ENCODE results near the gene UPF2. TPM values are rescaled to one million over a fixed set of nuclear protein-coding genes. Genes with fewer than 3 reads are reported as not detected.

Gene UPF2
- total and polyA plus RNA-seq, 2 donors (not counting 1 experiment from before 2014, with no cell fraction given) = 8.9 to 60.0 TPM

DNA sequence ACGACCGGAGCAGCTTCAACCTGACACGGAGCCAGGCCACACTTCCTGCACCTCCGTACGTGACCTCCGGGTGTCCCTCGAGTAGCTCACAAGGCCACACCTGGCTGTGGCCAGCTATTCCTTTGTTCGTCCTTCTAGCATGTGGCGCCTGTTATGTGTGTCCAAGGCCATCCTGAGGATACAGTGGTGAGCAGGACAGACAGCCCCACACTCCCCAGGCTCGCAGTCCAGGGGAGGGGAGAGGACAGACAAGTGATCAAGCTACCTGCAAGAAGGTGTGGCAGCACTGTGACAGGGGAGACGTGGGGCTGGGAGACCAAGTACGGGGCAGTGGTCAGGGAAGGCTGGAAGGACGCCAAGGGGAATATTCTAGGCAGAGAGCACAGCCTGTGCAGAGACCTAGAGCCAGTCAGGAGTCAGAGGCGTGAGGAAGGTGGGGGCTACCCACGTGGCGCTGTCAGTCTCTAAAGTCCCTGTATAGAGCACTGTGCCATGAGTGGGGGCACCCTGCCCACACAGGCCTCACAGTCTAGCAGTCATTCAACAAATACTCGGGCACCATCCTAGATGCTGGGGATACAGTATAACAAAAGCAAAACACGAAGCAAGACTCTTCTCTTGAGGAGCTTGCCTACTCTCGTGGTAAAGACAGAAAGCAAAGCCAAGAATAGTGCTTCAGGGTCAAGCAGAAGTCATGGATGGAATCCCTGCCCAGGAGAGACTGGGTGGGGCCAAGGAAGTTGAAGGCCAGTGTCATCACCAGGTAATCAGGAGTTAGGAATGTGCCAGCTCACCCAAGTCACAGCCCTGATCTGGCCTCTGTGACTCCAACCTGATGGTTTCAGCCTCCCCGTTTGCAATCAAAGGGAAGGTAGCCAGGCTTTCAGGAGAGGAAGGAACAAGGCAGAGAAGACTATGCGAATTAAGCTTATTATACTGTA is 160.9 kb downstream of the UPF2 start:
- no peak overlapping the region for H3K27ac ChIP-seq (ENCODE audit: low read length in 2 of 2)
- TF ChIP-seq EZH2 (IDR thresholded peaks at IDR 0.05; ENCODE audit: borderline replicate concordance, insufficient read depth, low read depth, low read length, poor library complexity, severe bottlenecking) = no peak
- TF ChIP-seq, protein P1, sequence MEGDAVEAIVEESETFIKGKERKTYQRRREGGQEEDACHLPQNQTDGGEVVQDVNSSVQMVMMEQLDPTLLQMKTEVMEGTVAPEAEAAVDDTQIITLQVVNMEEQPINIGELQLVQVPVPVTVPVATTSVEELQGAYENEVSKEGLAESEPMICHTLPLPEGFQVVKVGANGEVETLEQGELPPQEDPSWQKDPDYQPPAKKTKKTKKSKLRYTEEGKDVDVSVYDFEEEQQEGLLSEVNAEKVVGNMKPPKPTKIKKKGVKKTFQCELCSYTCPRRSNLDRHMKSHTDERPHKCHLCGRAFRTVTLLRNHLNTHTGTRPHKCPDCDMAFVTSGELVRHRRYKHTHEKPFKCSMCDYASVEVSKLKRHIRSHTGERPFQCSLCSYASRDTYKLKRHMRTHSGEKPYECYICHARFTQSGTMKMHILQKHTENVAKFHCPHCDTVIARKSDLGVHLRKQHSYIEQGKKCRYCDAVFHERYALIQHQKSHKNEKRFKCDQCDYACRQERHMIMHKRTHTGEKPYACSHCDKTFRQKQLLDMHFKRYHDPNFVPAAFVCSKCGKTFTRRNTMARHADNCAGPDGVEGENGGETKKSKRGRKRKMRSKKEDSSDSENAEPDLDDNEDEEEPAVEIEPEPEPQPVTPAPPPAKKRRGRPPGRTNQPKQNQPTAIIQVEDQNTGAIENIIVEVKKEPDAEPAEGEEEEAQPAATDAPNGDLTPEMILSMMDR (IDR thresholded peaks at IDR 0.05) = no peak
- Mint-ChIP-seq H3K27me3 (no peaks in the 10 kb centered on the region), H3K4me3 (no peak overlapping the region), H3K27ac (no peak overlapping the region), H3K4me1 (no peaks in the 10 kb centered on the region), H3K9me3 (ENCODE audit: insufficient read depth) (no peaks in the 10 kb centered on the region)
- no peak overlapping the region for H3K4me2 ChIP-seq (replicated peaks; ENCODE audit: low read depth, low read length, poor library complexity, severe bottlenecking)
- peaks cover 0 to 1% of the 10 kb centered on the region in 2 donors for H3K4me1 ChIP-seq (ENCODE audit: control insufficient read depth in 2 of 2, insufficient read depth in 2 of 2, low read length in 2 of 2)
- H3K36me3 ChIP-seq (replicated peaks in 1 of 2; ENCODE audit: control extremely low read depth in 1 of 2, control insufficient read depth in 1 of 2, extremely low read depth in 1 of 2, insufficient read depth in 2 of 2, low read length in 1 of 2) = no peaks in the 10 kb centered on the region
- CTCF ChIA-PET = no interaction called here
- WGBS (ENCODE audit: insufficient coverage) = 94% methylated on average over 19 of the region's 21 CpGs
- no peaks in the 10 kb centered on the region for H3K9me3 ChIP-seq (ENCODE audit: control extremely low read depth in 1 of 3, control insufficient read depth in 2 of 3, insufficient read depth in 1 of 3, low read length in 2 of 3)
- DNase-seq = no peak
- H3K27me3 ChIP-seq (replicated peaks in 1 of 4; ENCODE audit: control extremely low read depth in 1 of 4, control insufficient read depth in 3 of 4, insufficient read depth in 4 of 4, low read length in 3 of 4) = peaks cover 0 to 3% (median 0%) of the 10 kb centered on the region in 4 experiments
- H4K20me1 ChIP-seq (ENCODE audit: control insufficient read depth, insufficient read depth, low read length, poor library complexity, severe bottlenecking) = no peaks in the 10 kb centered on the region
- no peaks in the 10 kb centered on the region for H3K79me2 ChIP-seq (ENCODE audit: control insufficient read depth, insufficient read depth, low read length)
- intact Hi-C loops (cut with micrococcal nuclease) = no loop called here
- H3K4me3 ChIP-seq (ENCODE audit: control extremely low read depth in 1 of 5, extremely low read depth in 1 of 5, insufficient read depth in 1 of 5, low read depth in 2 of 5, low read length in 4 of 5) = no peak overlapping the region
- H3K9ac ChIP-seq (ENCODE audit: low read length) = no peak overlapping the region
- H2AFZ ChIP-seq (ENCODE audit: insufficient read depth, low read depth, low read length, poor library complexity, severe bottlenecking) = no peak overlapping the region
- no peak for ATAC-seq (ENCODE audit: low read depth)
- POLR2A ChIA-PET = no interaction called here

DNA sequence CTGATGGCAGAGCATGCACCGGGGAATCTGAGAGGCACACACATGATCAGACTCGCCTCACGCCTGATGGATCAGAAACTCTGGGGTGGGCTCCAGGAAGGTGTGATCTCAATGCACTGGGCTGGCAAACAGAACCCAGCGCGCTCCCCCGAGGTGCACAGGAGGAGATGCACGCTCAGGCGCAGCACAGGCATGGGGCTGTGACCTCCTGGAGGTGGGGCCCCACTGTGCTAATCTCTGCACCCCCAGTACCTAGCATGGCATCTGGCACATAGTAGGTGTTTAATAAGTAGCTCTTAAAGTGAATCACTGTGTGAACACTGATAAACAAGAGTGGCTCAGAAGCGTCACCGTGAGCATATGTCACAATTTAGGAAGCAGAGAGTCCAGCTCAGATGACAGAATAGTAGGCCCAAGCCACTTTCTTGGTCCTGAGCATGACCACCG is 161.6 kb downstream of the UPF2 start:
- H3K4me3 Mint-ChIP-seq = no peak overlapping the region
- Histone ChIP-seq H3K4me2 (replicated peaks; ENCODE audit: low read depth, low read length, poor library complexity, severe bottlenecking) (no peak overlapping the region), H4K20me1 (ENCODE audit: control insufficient read depth, insufficient read depth, low read length, poor library complexity, severe bottlenecking) (no peaks in the 10 kb centered on the region), H2AFZ (ENCODE audit: insufficient read depth, low read depth, low read length, poor library complexity, severe bottlenecking) (no peak overlapping the region), H3K9ac (ENCODE audit: low read length) (no peak overlapping the region), H3K79me2 (ENCODE audit: control insufficient read depth, insufficient read depth, low read length) (no peaks in the 10 kb centered on the region), H3K4me3 (ENCODE audit: control extremely low read depth in 1 of 5, extremely low read depth in 1 of 5, insufficient read depth in 1 of 5, low read depth in 2 of 5, low read length in 4 of 5) (no peak overlapping the region), H3K9me3 (ENCODE audit: control extremely low read depth in 1 of 3, control insufficient read depth in 2 of 3, insufficient read depth in 1 of 3, low read length in 2 of 3) (no peaks in the 10 kb centered on the region), H3K27me3 (replicated peaks in 1 of 4; ENCODE audit: control extremely low read depth in 1 of 4, control insufficient read depth in 3 of 4, insufficient read depth in 4 of 4, low read length in 3 of 4) (peaks cover 0 to 3% (median 0%) of the 10 kb centered on the region in 4 experiments), H3K4me1 (ENCODE audit: control insufficient read depth in 2 of 2, insufficient read depth in 2 of 2, low read length in 2 of 2) (no peaks in the 10 kb centered on the region), H3K36me3 (replicated peaks in 1 of 2; ENCODE audit: control extremely low read depth in 1 of 2, control insufficient read depth in 1 of 2, extremely low read depth in 1 of 2, insufficient read depth in 2 of 2, low read length in 1 of 2) (no peaks in the 10 kb centered on the region), H3K27ac (ENCODE audit: low read length in 2 of 2) (no peak overlapping the region)
- ChIA-PET CTCF (no interaction called here), POLR2A (no interaction called here)
- no peak overlapping the region for H3K27ac Mint-ChIP-seq
- ATAC-seq (ENCODE audit: low read depth) (no peak), DNase-seq (no peak)
- H3K9me3 Mint-ChIP-seq (ENCODE audit: insufficient read depth) = no peaks in the 10 kb centered on the region
- TF ChIP-seq, protein P1 (IDR thresholded peaks at IDR 0.05) = no peak
- TF ChIP-seq EZH2 (IDR thresholded peaks at IDR 0.05; ENCODE audit: borderline replicate concordance, insufficient read depth, low read depth, low read length, poor library complexity, severe bottlenecking) = no peak
- WGBS (ENCODE audit: insufficient coverage) = 95% methylated on average over 11 of the region's 11 CpGs
- H3K27me3 Mint-ChIP-seq = no peaks in the 10 kb centered on the region
- intact Hi-C loops (cut with micrococcal nuclease) = no loop called here
- no peaks in the 10 kb centered on the region for H3K4me1 Mint-ChIP-seq

Data from B cell (primary cell).